Cardiac muscle cell (in vitro differentiated cells and primary cell): ENCODE measurements around the gene SHC4. TPM values are rescaled to one million over a fixed set of nuclear protein-coding genes. Genes with fewer than 3 reads are reported as not detected.

ENCODE experiments used
- DNase-seq, 2 donors: peaks; one replicate each; pipeline versions ENCODE4 v3.0.0 to v3.0.0-alpha.2; 2010 to 2017; ENCODE audit warnings: low read depth in 1 of 2, low spot score in 1 of 2
- H3K27ac ChIP-seq: fragments of 200-600 bp; sonication (generic); 2 replicates; pipeline ENCODE4 v1.5.1; 2016
- H3K27me3 ChIP-seq: fragments of 200-600 bp; sonication (generic); 2 replicates; pipeline ENCODE4 v1.6.0; 2016; ENCODE audit warnings: control low read depth
- H3K36me3 ChIP-seq: fragments of 200-600 bp; sonication (generic); 2 replicates; pipeline ENCODE4 v1.5.1; 2016; ENCODE audit warnings: control low read depth
- H3K4me1 ChIP-seq: fragments of 200-600 bp; sonication (generic); 2 replicates; pipeline ENCODE4 v1.8.1; 2017; ENCODE audit warnings: low read depth, mild to moderate bottlenecking, mixed run types
- H3K4me3 ChIP-seq: fragments of 200-600 bp; sonication (generic); 2 replicates; pipeline ENCODE4 v1.5.1; 2016; ENCODE audit warnings: mild to moderate bottlenecking
- H3K9me3 ChIP-seq: fragments of 200-600 bp; sonication (generic); 2 replicates; pipeline ENCODE4 v1.5.1; 2017; ENCODE audit warnings: low read depth, mild to moderate bottlenecking, control low read depth
- polyA plus RNA-seq: library from polyadenylated mRNA; unstranded; fragments of >200 nt; fragmentation: Nextera tagmentation; extraction: Ambion mirVana; gene quantifications from 2 replicates; pipeline ENCODE4 v1.2.1, GENCODE V29; 2016
- total RNA-seq: library from RNA; depleted of rRNA; stranded (reverse); fragments of >200 nt; gene quantifications from 2 replicates; pipeline ENCODE4 v1.2.3, GENCODE V29; 2016
- TF ChIP-seq, protein P1 (sequence below): IDR thresholded peaks from 2 replicates; pipeline ENCODE4 v1.5.1; 2012; ENCODE audit warnings: low read depth, mild to moderate bottlenecking, low read length

SHC4 gene
- total and polyA plus RNA-seq, 2 experiments from 2014 or later: 1.3 to 1.5 TPM

DNA sequence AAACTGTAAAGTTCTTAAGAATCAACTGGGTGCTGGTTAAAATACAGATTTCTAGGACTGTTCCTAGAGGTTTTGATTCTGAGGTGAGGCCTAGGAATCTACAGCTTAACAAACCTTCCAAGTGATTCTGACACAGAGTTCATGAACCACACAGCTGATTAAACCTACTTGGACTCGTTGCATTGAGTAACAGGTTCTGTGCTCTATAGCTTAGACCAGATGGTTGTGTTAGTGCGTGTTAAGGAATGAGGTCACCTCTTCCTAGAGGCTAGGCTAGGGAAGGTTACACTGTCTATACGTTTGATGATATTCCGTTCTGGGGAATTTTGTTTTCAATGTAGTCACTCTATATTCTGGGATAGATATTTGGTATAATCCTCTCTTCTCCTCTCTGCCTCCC, 63.9 kb downstream of the SHC4 start:
- Histone ChIP-seq H3K27me3 (no peaks in the 10 kb centered on the region), H3K4me3 (no peak overlapping the region), H3K27ac (no peak overlapping the region), H3K36me3 (no peaks in the 10 kb centered on the region), H3K4me1 (no peaks in the 10 kb centered on the region), H3K9me3 (no peaks in the 10 kb centered on the region)
- no peak for DNase-seq
- TF ChIP-seq, protein P1, sequence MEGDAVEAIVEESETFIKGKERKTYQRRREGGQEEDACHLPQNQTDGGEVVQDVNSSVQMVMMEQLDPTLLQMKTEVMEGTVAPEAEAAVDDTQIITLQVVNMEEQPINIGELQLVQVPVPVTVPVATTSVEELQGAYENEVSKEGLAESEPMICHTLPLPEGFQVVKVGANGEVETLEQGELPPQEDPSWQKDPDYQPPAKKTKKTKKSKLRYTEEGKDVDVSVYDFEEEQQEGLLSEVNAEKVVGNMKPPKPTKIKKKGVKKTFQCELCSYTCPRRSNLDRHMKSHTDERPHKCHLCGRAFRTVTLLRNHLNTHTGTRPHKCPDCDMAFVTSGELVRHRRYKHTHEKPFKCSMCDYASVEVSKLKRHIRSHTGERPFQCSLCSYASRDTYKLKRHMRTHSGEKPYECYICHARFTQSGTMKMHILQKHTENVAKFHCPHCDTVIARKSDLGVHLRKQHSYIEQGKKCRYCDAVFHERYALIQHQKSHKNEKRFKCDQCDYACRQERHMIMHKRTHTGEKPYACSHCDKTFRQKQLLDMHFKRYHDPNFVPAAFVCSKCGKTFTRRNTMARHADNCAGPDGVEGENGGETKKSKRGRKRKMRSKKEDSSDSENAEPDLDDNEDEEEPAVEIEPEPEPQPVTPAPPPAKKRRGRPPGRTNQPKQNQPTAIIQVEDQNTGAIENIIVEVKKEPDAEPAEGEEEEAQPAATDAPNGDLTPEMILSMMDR: no peak

- no peaks in the 10 kb centered on the region for H3K9me3 ChIP-seq
- no peaks in the 10 kb centered on the region for H3K4me1 ChIP-seq
- TF ChIP-seq, protein P1: no peak
- DNase-seq: no peak
- no peak overlapping the region for H3K27ac ChIP-seq
- no peaks in the 10 kb centered on the region for H3K36me3 ChIP-seq
- no peak overlapping the region for H3K4me3 ChIP-seq
- no peaks in the 10 kb centered on the region for H3K27me3 ChIP-seq
Measured at GRCh38 chr15:48898446-48898845, 65.3 kb downstream of the SHC4 start.

- TF ChIP-seq, protein P1: no peak
- DNase-seq: no peak
- Histone ChIP-seq H3K9me3 (no peaks in the 10 kb centered on the region), H3K4me3 (no peak overlapping the region), H3K27me3 (no peaks in the 10 kb centered on the region), H3K27ac (no peak overlapping the region), H3K4me1 (no peaks in the 10 kb centered on the region), H3K36me3 (no peaks in the 10 kb centered on the region)
Measured at GRCh38 chr15:48898032-48898431, 65.7 kb downstream of the SHC4 start.

GRCh38 chr15:48896869-48897814, 66.6 kb downstream of the SHC4 start:
- Histone ChIP-seq H3K9me3 (no peaks in the 10 kb centered on the region), H3K27me3 (no peaks in the 10 kb centered on the region), H3K4me3 (no peak overlapping the region), H3K4me1 (no peaks in the 10 kb centered on the region), H3K27ac (no peak overlapping the region), H3K36me3 (no peaks in the 10 kb centered on the region)
- TF ChIP-seq, protein P1: no peak
- DNase-seq: peak in 1 of 2 donors; percentile 84

DNA sequence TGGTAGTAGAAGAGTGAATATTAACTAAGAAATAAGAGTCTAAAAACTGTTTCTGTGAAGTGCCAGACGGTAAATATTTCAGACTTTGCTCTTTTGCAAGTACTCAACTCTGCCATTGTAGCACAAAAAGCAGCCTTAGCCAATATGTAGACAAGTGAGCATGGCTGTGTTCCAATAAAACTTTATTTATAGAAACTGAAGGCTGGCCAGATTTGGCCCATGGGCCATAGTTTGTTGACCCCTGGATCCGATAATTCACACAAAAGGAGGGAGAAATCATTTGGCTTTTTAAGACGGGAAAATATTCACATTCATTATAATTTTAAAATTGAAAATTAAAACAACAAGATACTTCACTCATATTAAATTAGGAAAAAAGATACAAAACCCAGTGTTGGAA, 70.4 kb downstream of the SHC4 start:
- no peak for DNase-seq
- H3K4me1 ChIP-seq: no peaks in the 10 kb centered on the region
- H3K36me3 ChIP-seq: no peaks in the 10 kb centered on the region
- no peak overlapping the region for H3K4me3 ChIP-seq
- no peaks in the 10 kb centered on the region for H3K9me3 ChIP-seq
- no peak overlapping the region for H3K27ac ChIP-seq
- no peaks in the 10 kb centered on the region for H3K27me3 ChIP-seq
- TF ChIP-seq, protein P1: no peak
